Thoracic aorta (tissue), 2 donors: ENCODE results near the gene STK39. TPM values are rescaled to one million over a fixed set of nuclear protein-coding genes. Genes with fewer than 3 reads are reported as not detected.

ENCODE experiments used
- ATAC-seq: fragments of 150-250 bp; one replicate; pipeline ENCODE4 v1.8.0; 2017; ENCODE audit warnings: low read depth; ENCODE audit not compliant: insufficient number of reproducible peaks, low FRiP score
- DNase-seq: peaks from one replicate; pipeline ENCODE4 v3.0.0-alpha.2; 2020; ENCODE audit warnings: low spot score
- H3K27ac ChIP-seq, 2 donors: fragments of 200-600 bp; sonication (generic); 1 replicate in 1 of 2; 2 replicates in 1 of 2; pipeline ENCODE4 v1.5.1; 2016; ENCODE audit warnings: mild to moderate bottlenecking in 2 of 2, moderate library complexity in 2 of 2
- H3K27me3 ChIP-seq: fragments of 200-600 bp; sonication (generic); replicated peaks from 2 replicates; pipeline ENCODE4 v1.6.0; 2016; ENCODE audit warnings: mild to moderate bottlenecking; ENCODE audit not compliant: insufficient read depth
- H3K36me3 ChIP-seq: fragments of 200-600 bp; sonication (generic); one replicate; pipeline ENCODE4 v1.5.1; 2016
- H3K4me1 ChIP-seq, 2 donors: fragments of 200-600 bp; sonication (generic); 1 replicate in 1 of 2; 2 replicates in 1 of 2; pipeline versions ENCODE4 v1.5.1 to v1.6.0; 2016; ENCODE audit warnings: low read depth in 2 of 2, mild to moderate bottlenecking in 1 of 2; ENCODE audit not compliant: control insufficient read depth in 1 of 2
- H3K4me3 ChIP-seq: fragments of 200-600 bp; sonication (generic); 2 replicates; pipeline ENCODE4 v1.5.1; 2016; ENCODE audit warnings: mild to moderate bottlenecking
- H3K9me3 ChIP-seq: fragments of 200-600 bp; sonication (generic); 2 replicates; pipeline ENCODE4 v1.5.1; 2016
- CTCF ChIP-seq: fragments of 200-600 bp; sonication (generic); IDR thresholded peaks from one replicate; pipeline ENCODE4 v1.5.1; 2019; ENCODE audit warnings: antibody characterized with exemption
- total RNA-seq, 2 donors: library from RNA; depleted of rRNA; stranded (reverse); fragments of >200 nt; gene quantifications; one replicate each; pipeline versions ENCODE4 v1.1.0 to v1.2.3, GENCODE V29; 2016

STK39 gene
- total RNA-seq, 2 donors from 2014 or later = 11.5 to 18.5 TPM

DNA sequence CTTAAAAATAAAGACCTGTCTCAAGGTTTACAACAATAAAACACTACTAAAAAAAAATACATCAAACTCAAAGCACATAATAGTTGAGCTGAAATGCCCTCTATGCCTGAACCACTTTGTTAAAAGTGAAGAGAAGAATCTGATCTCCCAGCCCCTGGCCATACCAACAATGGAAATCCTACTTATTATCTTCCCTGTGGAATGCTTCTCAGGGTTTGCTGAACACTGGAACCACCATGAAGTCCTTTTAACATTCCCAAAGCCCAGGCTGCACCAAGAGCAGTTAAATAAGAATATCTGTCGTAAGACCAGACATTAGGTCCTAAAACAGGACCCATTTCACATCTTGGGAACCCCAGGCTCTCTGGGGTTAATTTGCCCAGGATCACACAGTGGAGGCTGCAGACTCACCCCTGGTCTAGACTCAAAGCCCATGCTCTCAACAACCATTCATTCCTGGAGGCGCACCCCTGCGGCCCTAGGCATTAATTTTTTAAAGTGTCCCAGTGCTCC lies 285.8 kb downstream of the STK39 start:
- Histone ChIP-seq H3K4me1 (no peaks in the 10 kb centered on the region), H3K4me3 (no peak overlapping the region), H3K27me3 (no peaks in the 10 kb centered on the region), H3K36me3 (no peaks in the 10 kb centered on the region), H3K9me3 (no peaks in the 10 kb centered on the region), H3K27ac (no peak overlapping the region)
- ATAC-seq (no peak), DNase-seq (no peak)
- TF ChIP-seq CTCF = no peak

- Histone ChIP-seq H3K4me3 (no peak overlapping the region), H3K27ac (no peak overlapping the region), H3K36me3 (no peaks in the 10 kb centered on the region), H3K4me1 (no peaks in the 10 kb centered on the region), H3K9me3 (no peaks in the 10 kb centered on the region), H3K27me3 (no peaks in the 10 kb centered on the region)
- ATAC-seq (no peak), DNase-seq (no peak)
- no peak for TF ChIP-seq CTCF
These were observed 287.2 kb downstream of the STK39 start for GRCh38 chr2:167960089-167960747.

GRCh38 chr2:167957662-167958061 lies 289.7 kb downstream of the STK39 start:
- H3K4me3 ChIP-seq = no peak overlapping the region
- H3K9me3 ChIP-seq = no peaks in the 10 kb centered on the region
- H3K36me3 ChIP-seq = no peaks in the 10 kb centered on the region
- DNase-seq (no peak), ATAC-seq (no peak)
- H3K27me3 ChIP-seq = no peaks in the 10 kb centered on the region
- no peak for TF ChIP-seq CTCF
- H3K27ac ChIP-seq = no peak overlapping the region
- H3K4me1 ChIP-seq = no peaks in the 10 kb centered on the region

GRCh38 chr2:167955264-167955906 lies 292.0 kb downstream of the STK39 start:
- Histone ChIP-seq H3K27ac (no peak overlapping the region), H3K4me3 (no peak overlapping the region), H3K27me3 (no peaks in the 10 kb centered on the region), H3K9me3 (no peaks in the 10 kb centered on the region), H3K36me3 (no peaks in the 10 kb centered on the region), H3K4me1 (no peaks in the 10 kb centered on the region)
- no peak for TF ChIP-seq CTCF
- DNase-seq (no peak), ATAC-seq (no peak)

- DNase-seq (no peak), ATAC-seq (no peak)
- H3K27me3 ChIP-seq = no peaks in the 10 kb centered on the region
- H3K9me3 ChIP-seq = no peaks in the 10 kb centered on the region
- H3K36me3 ChIP-seq = no peaks in the 10 kb centered on the region
- H3K27ac ChIP-seq = no peak overlapping the region
- H3K4me3 ChIP-seq = no peak overlapping the region
- TF ChIP-seq CTCF = no peak
- H3K4me1 ChIP-seq = no peaks in the 10 kb centered on the region
These were observed 292.9 kb downstream of the STK39 start for GRCh38 chr2:167954495-167954894.
